Nephron progenitor cell (in vitro differentiated cells): ENCODE data around the gene PARL.

Experiments used
- DNase-seq: peaks from one replicate; pipeline ENCODE4 v3.0.0; 2021
- H3K27ac Mint-ChIP-seq: 2 replicates; pipeline ENCODE4 v1.8.0; 2021; ENCODE audit warnings: mild to moderate bottlenecking, moderate library complexity, mixed read lengths
- H3K27me3 Mint-ChIP-seq: 2 replicates; pipeline ENCODE4 v1.8.0; 2021; ENCODE audit warnings: mild to moderate bottlenecking, low read depth, mixed read lengths; ENCODE audit not compliant: poor library complexity
- H3K36me3 Mint-ChIP-seq: 2 replicates; pipeline ENCODE4 v1.8.0; 2021; ENCODE audit warnings: low read depth, mixed read lengths
- H3K4me1 Mint-ChIP-seq: 2 replicates; pipeline ENCODE4 v1.8.0; 2021; ENCODE audit warnings: mixed read lengths
- H3K4me3 Mint-ChIP-seq: 2 replicates; pipeline ENCODE4 v1.8.0; 2021; ENCODE audit warnings: mild to moderate bottlenecking, moderate library complexity, mixed read lengths
- H3K9me3 Mint-ChIP-seq: 2 replicates; pipeline ENCODE4 v1.8.0; 2021; ENCODE audit warnings: mild to moderate bottlenecking, moderate library complexity, mixed read lengths
- TF ChIP-seq, protein P1 (sequence below): fragments of 200-600 bp; sonication (generic); IDR thresholded peaks from 2 replicates; pipeline ENCODE4 v1.5.0; 2021; ENCODE audit warnings: antibody characterized with exemption

Gene PARL

DNA sequence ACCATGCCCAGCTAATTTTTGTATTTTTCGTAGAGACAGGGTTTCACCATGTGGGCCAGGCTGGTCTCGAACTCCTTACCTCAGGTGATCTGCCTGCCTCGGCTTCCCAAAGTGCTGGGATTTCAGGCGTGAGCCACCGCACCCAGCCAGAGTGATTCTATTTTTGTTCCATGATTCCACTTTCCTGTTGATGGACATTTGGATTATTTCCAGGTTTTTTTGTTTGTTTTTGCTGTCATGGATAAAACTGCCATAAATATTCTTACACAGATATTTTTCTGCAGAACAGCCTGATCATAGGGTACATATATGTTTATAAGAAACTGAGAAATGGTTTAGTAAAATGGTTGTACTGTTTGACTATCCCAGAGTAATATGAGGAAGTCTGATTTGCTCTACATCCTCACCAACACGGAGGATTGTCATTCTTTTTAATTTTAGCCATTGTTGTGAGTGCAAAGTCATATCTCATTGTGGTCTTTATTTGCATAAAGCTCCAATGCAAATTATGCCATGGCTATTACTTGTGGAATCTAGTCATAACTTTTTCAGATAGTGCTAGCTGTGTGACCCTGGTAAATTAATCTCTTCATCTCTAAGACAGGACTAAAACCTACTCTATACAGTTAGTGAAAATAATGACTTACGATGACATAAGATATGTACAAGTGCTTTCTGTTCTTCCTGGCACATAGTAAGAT is 102.0 kb downstream of the PARL start:
- peaks cover 2% of the 10 kb centered on the region for H3K27me3 Mint-ChIP-seq
- TF ChIP-seq, protein P1, sequence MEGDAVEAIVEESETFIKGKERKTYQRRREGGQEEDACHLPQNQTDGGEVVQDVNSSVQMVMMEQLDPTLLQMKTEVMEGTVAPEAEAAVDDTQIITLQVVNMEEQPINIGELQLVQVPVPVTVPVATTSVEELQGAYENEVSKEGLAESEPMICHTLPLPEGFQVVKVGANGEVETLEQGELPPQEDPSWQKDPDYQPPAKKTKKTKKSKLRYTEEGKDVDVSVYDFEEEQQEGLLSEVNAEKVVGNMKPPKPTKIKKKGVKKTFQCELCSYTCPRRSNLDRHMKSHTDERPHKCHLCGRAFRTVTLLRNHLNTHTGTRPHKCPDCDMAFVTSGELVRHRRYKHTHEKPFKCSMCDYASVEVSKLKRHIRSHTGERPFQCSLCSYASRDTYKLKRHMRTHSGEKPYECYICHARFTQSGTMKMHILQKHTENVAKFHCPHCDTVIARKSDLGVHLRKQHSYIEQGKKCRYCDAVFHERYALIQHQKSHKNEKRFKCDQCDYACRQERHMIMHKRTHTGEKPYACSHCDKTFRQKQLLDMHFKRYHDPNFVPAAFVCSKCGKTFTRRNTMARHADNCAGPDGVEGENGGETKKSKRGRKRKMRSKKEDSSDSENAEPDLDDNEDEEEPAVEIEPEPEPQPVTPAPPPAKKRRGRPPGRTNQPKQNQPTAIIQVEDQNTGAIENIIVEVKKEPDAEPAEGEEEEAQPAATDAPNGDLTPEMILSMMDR, result no peak
- H3K36me3 Mint-ChIP-seq, result peaks cover 92% of the 10 kb centered on the region
- no peak for DNase-seq
- H3K9me3 Mint-ChIP-seq, result no peaks in the 10 kb centered on the region
- H3K4me1 Mint-ChIP-seq, result no peaks in the 10 kb centered on the region
- no peak overlapping the region for H3K4me3 Mint-ChIP-seq
- H3K27ac Mint-ChIP-seq, result peak overlapping the region; percentile 29

DNA sequence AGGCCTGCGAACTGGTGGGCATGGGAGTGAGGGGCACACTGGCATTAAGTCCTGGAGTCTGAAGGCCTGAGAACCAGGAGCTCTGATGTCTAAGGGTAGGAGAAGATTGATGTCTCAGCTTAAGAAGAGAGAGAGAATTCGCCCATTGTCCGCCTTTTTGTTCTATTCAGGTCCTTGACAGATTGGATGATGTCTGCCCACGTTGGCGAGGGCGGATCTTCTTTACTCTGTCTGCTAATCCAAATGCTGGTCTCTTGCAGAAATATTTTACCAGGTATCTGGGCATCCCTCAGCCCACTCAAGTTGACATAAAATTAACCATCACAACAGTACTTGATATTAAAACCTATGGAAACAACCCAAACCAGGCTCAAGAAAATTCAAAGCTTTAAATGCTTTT is 103.4 kb downstream of the PARL start:
- Mint-ChIP-seq H3K9me3 (no peaks in the 10 kb centered on the region), H3K27me3 (peaks cover 2% of the 10 kb centered on the region), H3K27ac (peak overlapping the region; percentile 45), H3K4me3 (no peak overlapping the region), H3K4me1 (no peaks in the 10 kb centered on the region), H3K36me3 (peaks cover 92% of the 10 kb centered on the region)
- DNase-seq, result no peak
- TF ChIP-seq, protein P1, result no peak

DNA sequence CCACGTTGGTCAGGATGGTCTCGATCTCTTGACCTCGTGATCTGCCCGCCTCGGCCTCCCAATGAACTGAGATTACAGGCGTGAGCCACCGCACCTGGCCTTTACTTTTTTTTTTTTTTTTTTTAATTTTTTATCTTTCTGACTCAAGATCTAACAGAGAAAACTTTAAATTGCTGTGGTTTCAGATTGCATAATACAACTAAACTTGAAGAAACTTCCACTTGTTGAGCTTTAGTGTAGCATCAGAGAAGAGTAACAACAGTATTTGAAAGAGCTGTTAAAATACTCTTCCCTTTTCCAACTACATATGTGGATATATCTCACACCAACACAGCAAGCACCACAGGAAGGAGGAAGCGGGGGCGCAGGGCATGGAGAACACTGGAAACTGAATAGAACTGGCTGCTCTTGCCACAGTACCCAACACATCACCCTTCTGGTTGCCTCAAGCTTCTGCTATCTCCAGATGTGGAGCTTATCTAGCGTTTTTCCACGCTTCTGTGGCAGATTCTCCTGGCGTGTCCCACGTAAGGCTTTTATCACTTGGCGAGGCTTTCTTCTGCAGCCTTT is 104.7 kb downstream of the PARL start:
- no peak for DNase-seq
- Mint-ChIP-seq H3K9me3 (no peaks in the 10 kb centered on the region), H3K27me3 (peaks cover 2% of the 10 kb centered on the region), H3K27ac (no peak overlapping the region), H3K4me1 (no peaks in the 10 kb centered on the region), H3K4me3 (no peak overlapping the region), H3K36me3 (peaks cover 91% of the 10 kb centered on the region)
- TF ChIP-seq, protein P1, result no peak
